ENCODE data around the gene SLC10A2.

GRCh38 chr13:103036268-103036667 lies 29.9 kb downstream of the SLC10A2 start:
- no peak for TF ChIP-seq CTCF (IDR thresholded peaks at IDR 0.05; ENCODE audit: low read depth, low read length)
- TF ChIP-seq EZH2phosphoT487 (IDR thresholded peaks at IDR 0.05; ENCODE audit: low read depth) = no peak
